K562 (cell line): ENCODE results near the gene ZNRF2. TPM values are rescaled to one million over a fixed set of nuclear protein-coding genes. Genes with fewer than 3 reads are reported as not detected.

Source experiments
- FIP1L1 ChIP-seq: fragments of 200-400 bp; formaldehyde crosslinking; IDR thresholded peaks from 2 replicates; pipeline ENCODE4 v1.6.1; 2018; ENCODE audit warnings: mild to moderate bottlenecking, low read depth, low read length; ENCODE audit not compliant: poor library complexity, severe bottlenecking
- REST ChIP-seq, 2 experiments: fragments of 450-650 bp; formaldehyde crosslinking in 1 of 2; IDR thresholded peaks; 2 replicates each; pipeline versions ENCODE4 v1.4.0 to v1.6.1; 2014 to 2020; ENCODE audit warnings: mild to moderate bottlenecking in 2 of 2, borderline replicate concordance in 1 of 2, low read depth in 1 of 2
- polyA plus RNA-seq, 8 experiments: library from polyadenylated mRNA; depleted of rRNA in 4 of 8; stranded (reverse) in 5 of 8; unstranded in 3 of 8; fragments of >200 nt; fragmentation: Nextera tagmentation in 2 of 8; fragmentation: Illumina TruSeq in 1 of 8; extraction: Ambion mirVana in 2 of 8; extraction: Trizol in 1 of 8; gene quantifications; 2 replicates each; pipeline versions ENCODE4 v1.2.1 to v1.2.3, GENCODE V29; 2011 to 2014; ENCODE audit warnings: inconsistent platforms in 1 of 8, missing spikeins in 1 of 8
- total RNA-seq, 7 experiments: library from RNA; depleted of rRNA in 6 of 7; stranded (reverse); fragments of >200 nt in 6 of 7; fragmentation: Illumina TruSeq in 2 of 7; extraction: Trizol in 2 of 7; gene quantifications; 2 replicates each; pipeline versions ENCODE4 v1.2.1 to v1.2.3, GENCODE V29; 2011 to 2021; ENCODE audit warnings: low replicate concordance in 1 of 7

The ZNRF2 gene
- total and polyA plus RNA-seq, 9 of the 15 experiments (the other 6 are each of a cell fraction or from before 2014, with no cell fraction given) = 1.1 to 13.9 (median 5.5) TPM

GRCh38 chr7:30284298-30285066 is at the start of gene ZNRF2 (continued):
- peak; percentile 48; the same call in 1 of the 2 replicates for TF ChIP-seq REST (IDR thresholded peaks at IDR 0.05; ENCODE audit: borderline replicate concordance)
- TF ChIP-seq REST (CRISPR knock-in tag; IDR thresholded peaks at IDR 0.05; ENCODE audit: low read depth) = peak; percentile 47; the same call in 1 of the 2 replicates
- peak; percentile 51 for TF ChIP-seq FIP1L1
